BE2C (cell line): Measurements from ENCODE around the gene HOXC9.

Experiments used
- DNase-seq: peaks from one replicate; pipeline ENCODE4 v3.0.0-alpha.2; 2020
- H3K27me3 ChIP-seq: fragments of 250-450 bp; sonication (Bioruptor Pico); 2 replicates; pipeline ENCODE4 v1.5.1; 2020; ENCODE audit warnings: mild to moderate bottlenecking
- H3K36me3 ChIP-seq: fragments of 250-450 bp; sonication (Bioruptor Pico); 2 replicates; pipeline ENCODE4 v1.5.1; 2020; ENCODE audit warnings: mild to moderate bottlenecking
- H3K4me1 ChIP-seq: fragments of 250-450 bp; sonication (Bioruptor Pico); 2 replicates; pipeline ENCODE4 v1.5.1; 2020
- H3K4me3 ChIP-seq: 2 replicates; pipeline ENCODE4 v1.5.1; 2011; ENCODE audit warnings: low read depth, low read length
- H3K9me3 ChIP-seq: fragments of 250-450 bp; sonication (Bioruptor Pico); 2 replicates; pipeline ENCODE4 v1.5.1; 2020
- TF ChIP-seq, protein P1 (sequence below): IDR thresholded peaks from 2 replicates; pipeline ENCODE4 v1.5.1; 2012; ENCODE audit warnings: mild to moderate bottlenecking, low read depth, low read length

Gene HOXC9

DNA sequence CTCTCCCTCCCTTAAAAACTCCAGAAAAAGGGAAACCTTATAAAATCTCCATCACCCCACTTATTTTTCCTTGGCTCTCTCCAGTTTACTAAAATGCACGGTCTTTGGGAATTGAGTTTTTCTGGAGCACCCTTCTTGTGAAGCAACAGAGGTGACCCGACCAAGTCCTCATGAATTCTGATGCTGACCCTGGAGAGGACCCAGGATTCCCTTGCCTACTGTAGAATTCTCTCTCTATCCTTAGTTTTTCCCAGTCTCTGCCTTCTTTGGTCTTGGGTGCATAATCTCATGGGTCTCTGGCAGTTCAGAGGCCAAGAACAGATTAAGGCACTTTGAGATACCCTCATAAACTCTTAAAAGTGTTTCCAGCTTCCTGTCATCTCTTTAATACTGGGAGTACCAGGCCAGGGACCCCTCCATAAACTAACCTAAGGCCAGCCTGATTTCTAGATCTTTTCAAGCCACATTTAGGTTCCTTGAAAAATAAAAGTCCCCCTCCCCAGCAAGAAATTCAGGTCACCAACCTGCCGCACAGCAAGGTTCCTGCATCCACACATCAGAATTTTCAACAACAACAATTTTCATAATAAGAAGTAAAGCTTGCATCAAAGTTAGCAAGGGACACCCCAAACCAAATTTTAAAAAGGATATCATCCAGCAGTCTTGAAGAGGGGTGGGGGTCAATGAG, 48.6 kb downstream of the HOXC9 start:
- Histone ChIP-seq H3K4me1 (peaks cover 24% of the 10 kb centered on the region), H3K27me3 (no peaks in the 10 kb centered on the region), H3K4me3 (no peak overlapping the region), H3K36me3 (no peaks in the 10 kb centered on the region), H3K9me3 (no peaks in the 10 kb centered on the region)
- TF ChIP-seq, protein P1, sequence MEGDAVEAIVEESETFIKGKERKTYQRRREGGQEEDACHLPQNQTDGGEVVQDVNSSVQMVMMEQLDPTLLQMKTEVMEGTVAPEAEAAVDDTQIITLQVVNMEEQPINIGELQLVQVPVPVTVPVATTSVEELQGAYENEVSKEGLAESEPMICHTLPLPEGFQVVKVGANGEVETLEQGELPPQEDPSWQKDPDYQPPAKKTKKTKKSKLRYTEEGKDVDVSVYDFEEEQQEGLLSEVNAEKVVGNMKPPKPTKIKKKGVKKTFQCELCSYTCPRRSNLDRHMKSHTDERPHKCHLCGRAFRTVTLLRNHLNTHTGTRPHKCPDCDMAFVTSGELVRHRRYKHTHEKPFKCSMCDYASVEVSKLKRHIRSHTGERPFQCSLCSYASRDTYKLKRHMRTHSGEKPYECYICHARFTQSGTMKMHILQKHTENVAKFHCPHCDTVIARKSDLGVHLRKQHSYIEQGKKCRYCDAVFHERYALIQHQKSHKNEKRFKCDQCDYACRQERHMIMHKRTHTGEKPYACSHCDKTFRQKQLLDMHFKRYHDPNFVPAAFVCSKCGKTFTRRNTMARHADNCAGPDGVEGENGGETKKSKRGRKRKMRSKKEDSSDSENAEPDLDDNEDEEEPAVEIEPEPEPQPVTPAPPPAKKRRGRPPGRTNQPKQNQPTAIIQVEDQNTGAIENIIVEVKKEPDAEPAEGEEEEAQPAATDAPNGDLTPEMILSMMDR: no peak
- DNase-seq: no peak

DNA sequence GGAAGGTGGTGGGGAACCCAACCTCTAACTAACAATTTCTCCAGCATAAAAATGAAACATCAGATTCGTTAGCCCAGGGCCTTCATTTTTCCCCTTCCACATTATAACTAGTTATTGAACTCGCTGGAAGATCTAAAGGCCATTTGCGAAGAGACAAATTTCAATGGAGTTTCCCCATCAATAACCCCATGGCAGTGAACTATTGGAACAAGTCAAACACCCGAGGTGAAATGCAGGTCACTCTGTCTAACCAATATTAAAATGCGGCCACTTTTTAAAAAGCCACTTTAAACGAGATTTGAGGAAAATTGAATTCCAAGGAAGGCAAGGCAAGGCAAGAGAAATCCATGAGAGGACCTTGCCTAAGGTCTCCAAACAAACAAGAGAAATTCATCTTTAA, 49.1 kb downstream of the HOXC9 start:
- Histone ChIP-seq H3K27me3 (no peaks in the 10 kb centered on the region), H3K36me3 (no peaks in the 10 kb centered on the region), H3K9me3 (no peaks in the 10 kb centered on the region), H3K4me1 (peaks cover 21% of the 10 kb centered on the region), H3K4me3 (no peak overlapping the region)
- DNase-seq: no peak
- TF ChIP-seq, protein P1: no peak

DNA sequence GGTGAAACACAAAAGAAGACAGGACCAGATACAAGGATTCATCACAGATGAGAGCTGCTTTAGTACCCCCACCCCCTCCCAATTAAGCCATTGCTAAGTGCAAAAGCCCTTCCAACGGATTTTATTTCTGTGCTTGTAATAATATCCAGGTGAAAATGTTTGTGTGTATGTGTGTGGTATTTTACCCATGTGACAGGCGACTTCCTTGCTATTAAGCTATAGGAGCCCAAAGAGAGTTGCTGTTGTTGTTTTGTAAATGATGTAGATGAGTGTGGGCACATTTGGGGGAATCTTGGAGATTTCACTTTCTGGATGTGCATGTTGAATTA, 50.5 kb downstream of the HOXC9 start:
- peaks cover 15% of the 10 kb centered on the region for H3K4me1 ChIP-seq
- TF ChIP-seq, protein P1: no peak
- H3K36me3 ChIP-seq: no peaks in the 10 kb centered on the region
- no peaks in the 10 kb centered on the region for H3K27me3 ChIP-seq
- no peaks in the 10 kb centered on the region for H3K9me3 ChIP-seq
- no peak overlapping the region for H3K4me3 ChIP-seq
- DNase-seq: no peak

DNA sequence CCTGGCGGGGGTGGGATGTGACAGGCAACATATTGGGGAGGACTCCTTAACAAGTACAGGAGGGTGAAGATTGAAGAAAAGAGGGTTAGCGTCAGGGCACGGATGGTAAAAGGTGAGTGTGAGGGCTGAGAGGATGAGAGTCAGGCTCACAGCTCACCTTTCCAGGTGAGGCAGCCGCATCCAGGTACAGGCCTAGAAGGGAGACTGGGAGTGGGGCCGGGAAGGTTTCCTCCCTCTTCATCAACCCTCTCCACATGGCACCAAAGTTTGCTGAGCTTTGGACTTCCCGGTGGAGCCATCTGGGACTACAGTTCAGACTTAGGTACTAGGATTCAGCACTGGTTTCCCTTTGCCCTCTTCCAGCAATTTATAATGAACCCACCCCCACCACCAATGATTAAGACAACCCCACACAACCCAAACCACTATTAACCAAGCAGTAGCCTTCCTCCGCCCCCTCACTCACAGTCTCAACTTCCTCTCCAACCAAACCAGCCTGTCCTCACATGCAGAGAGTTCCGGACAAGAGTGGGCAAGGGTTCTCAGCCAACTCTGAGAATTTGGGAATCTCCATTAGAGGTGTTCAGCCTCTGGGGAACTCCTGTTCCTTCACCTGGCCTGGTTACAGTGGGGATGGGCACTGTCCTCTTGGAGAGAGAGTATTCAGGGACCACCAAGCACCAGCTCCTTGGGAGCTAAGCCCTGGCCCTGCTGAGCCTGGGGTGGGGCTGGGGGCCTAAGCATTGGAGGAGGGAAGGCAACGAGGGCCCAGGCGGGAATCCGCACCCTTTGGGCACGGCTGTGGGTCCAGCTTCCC, 51.3 kb downstream of the HOXC9 start:
- TF ChIP-seq, protein P1: no peak
- Histone ChIP-seq H3K9me3 (no peaks in the 10 kb centered on the region), H3K27me3 (no peaks in the 10 kb centered on the region), H3K36me3 (no peaks in the 10 kb centered on the region; the same call in none of the 2 replicates), H3K4me1 (peaks cover 15% of the 10 kb centered on the region), H3K4me3 (no peak overlapping the region)
- no peak for DNase-seq

DNA sequence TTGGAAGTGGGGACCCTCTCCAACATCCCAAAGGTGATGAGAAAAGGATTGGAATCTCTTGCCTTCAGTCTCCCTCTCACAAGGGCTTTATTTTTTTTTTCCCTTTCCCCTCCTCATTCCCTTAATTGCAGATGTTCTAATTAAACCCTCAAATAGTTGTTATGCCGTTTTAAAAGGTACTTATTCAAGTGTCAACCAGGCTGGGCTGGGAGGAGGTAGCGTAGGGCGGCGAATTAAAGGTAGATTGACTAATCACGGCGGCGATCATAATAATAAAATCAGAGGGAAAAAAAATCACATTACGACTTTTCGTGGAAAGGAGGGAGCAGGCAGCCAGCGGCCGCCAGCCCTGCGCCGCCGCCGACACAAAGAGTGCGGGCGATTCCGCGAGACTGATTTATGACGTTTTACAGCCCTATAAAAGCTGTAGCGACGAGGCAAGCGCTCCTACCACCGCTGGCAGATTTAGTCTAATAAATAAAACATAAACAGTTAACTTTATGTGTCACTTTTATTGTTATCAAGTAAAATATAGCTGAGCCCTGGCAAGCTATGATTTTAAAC, 52.0 kb downstream of the HOXC9 start:
- no peaks in the 10 kb centered on the region for H3K27me3 ChIP-seq
- peak overlapping the region; percentile 80 for H3K4me3 ChIP-seq
- peaks cover 15% of the 10 kb centered on the region for H3K4me1 ChIP-seq
- no peaks in the 10 kb centered on the region; the same call in none of the 2 replicates for H3K36me3 ChIP-seq
- peak; percentile 58 for DNase-seq
- TF ChIP-seq, protein P1: no peak
- no peaks in the 10 kb centered on the region for H3K9me3 ChIP-seq
